Nucleus accumbens (tissue), 56 donors: Measurements from ENCODE around the gene TBC1D16.

Experiments
- DNase-seq, 56 donors: peaks; one replicate each; lab custom pipeline; 2025; lab: John Stamatoyannopoulos, UW

TBC1D16 gene

DNA sequence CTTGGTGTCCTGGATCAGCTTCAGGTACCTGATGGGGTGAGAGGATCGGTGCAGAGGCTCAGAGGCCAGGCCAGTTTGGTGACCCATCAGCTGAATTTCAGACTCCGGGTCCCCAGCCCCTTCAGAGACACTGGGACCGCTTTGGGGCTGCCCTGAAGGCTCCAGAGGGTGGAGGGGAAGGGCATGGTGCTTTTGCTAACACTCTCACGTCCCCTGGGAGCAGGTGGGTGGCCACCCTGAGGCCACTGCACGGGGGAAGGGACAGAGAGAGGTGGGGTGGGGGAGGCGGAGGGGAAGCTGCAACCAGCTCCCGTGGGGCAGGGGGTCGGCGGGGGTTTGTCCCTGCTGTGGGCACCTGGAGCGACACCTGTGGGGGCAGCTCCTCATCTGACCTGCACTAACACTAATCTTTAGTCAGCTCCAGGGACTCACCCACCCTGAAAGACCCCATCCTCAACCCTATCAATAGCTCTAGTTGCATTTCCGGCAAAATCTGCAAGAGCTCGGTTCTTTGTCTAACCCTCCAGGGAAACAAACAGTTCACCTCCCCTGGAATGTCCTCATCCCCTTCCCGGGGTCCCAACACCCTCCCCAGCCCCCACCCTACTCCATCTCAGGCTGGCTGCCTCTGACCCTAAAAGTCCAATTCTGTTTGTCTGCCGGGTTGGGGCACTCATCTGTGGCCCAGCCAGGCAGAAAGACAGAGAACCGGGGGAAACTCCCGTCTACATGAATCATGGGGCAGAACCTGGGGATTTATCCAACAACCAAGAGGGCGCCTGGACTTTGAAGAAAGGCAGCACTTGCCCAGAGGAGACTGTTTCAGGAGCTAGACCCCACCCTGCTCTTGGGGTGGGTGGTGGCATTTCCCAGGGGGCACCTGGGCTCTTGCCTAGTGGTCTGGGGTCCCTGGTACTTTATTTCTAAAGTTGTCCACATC lies 104.5 kb downstream of the TBC1D16 start:
- DNase-seq = no peak

DNA sequence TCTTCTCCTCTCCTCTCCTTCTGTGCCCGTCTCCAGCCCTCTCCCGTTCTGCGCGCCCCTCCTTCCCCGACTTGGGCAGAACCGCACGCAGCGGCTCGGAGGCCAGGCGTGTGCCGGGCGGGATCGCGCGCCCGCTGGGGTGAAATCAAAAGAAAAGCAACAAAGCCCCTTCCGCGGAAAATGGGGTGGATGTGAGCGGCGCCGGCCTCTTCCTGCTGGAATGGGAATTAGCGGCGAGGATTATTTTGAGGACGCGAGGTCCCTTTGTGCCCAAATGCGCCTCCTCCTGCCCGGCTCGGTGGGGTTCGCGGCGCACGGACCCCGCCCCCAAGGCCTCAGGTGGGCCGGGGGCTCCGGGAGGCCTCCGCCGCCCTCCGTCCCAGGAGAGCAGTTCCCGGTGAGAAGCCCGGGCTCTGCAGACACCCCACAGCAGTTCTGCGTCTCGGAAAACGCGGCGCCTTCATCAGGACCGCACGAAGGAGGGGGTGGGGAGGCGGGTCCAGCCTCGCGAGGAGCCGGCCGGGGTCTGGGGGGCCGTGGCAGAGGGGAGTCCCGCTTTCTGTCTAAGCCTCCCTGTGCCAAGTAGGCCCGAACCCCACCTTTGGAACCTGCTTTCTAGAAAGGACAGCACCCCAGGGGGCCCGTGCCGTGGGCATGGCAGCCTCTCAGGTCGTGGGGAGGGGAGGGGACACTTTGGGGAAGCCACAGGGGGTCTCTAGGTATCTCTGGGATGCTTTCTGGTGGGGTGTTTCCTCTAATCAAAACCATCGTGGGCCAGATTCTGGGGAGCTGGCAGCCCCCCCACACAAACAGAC lies 105.4 kb downstream of the TBC1D16 start:
- DNase-seq = peak in 1 of 56 donors; percentile 25

DNA sequence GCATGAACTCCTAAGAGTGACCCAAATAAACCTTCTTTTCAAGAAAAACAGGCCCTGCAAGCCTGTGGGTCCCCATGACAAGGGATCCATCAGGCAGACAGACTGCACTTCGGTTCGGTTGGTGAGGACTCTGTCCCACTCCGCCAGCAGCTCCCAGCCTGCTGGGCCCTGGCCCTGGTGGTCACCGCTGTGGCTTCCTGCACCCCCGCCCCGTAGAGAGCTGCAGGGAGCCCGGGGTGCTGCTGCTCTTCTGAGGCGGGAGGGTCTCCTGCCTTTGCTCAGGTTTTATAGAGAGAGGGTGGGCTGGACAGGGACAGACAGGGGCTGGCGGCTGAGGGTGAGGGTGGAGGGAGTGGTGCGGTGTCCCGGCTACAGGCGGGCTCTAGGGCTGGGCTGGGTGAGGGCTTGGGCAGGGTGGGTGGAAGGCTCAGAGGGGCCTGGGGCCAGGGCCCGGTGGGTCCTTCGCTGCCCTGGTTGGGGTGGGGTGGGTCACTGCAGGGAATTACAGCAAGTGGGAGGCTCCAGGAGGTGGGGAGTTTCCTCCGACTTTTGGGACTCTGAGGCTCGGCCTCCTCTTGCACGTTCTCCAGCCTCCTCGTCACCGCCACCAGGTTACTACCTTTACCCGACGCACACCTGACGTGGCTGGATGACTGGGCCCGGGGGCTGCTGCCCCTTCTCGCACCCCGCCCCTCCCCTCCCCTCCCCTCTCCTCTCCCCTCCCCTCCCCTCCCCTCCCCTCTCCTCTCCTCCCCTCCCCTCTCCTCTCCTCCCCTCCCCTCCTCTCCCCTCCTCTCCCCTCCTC lies 106.2 kb downstream of the TBC1D16 start:
- no peak for DNase-seq

DNA sequence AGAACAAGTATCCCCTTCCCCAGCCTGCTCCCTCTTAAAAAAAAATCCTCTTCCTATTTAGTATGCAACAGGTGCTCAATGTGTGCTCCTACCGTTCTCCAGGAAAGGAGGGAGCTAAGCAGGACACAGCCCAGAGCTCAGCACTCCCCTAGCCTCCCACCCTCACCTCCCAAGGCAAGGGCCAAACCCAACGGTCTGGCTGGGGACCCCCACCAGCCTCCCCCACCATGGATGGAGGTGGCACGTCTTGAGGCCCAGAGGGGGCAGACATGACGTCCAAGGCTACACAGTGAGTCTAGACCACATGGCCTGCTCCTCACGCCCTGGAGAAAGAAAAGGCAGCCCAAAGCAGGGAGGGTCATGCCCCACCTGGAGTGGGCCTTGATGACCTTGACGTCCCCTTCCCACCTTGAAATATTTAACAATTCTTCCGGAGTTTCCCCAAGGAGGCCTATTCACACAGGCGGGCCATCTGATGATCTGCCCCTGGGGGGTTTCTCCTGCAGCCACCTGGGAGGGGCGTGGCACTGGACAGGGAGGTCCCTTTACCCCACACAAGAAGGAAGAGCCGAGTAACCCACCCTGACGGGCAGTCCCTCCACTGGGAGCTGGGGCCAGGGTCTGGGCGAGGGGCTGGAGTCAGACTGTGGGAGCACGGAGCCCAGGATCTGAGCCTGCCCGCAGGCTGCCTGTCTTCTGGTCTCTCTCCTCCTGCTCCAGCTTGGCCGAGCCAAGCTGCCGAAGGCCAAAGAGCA lies 107.0 kb downstream of the TBC1D16 start:
- DNase-seq = no peak

DNA sequence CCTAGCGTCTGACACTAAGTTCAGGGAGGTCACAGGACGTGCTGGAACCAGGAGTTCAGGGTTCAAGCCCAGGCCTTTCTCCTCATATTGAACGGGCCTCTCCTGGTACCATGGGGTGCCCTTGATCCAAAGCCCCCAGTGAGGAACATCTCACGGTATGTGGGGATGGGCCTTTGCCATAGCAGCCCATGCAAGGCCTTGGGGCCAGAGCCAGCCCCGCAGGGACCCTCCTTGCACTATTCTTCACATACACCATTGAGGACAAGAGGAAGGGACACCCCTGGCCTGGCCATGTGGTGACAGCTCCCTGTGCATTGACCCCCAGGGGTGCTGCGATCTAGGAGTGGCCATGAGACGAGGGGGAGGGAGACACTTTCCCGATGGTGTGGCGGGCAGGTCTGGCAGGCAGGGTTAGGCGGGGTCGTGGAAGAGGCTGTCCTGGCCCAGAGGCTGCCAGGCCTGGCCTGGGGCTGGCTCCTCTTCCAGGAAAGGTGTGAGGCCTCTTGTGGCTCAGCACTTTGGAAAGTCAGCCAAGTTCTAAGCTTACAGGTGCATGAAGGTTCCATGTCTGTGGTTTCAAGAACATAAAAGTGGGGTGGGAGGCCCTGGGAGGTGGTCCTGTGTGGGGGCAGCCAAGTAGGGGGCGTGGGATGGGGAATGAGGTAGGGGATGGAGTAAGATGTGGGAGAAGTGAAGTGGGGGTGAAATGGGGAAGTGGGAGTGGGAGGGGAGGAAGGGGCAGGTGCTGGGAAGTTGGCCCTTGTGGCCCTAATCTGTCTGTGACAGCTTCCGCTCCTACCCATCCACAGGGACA lies 107.8 kb downstream of the TBC1D16 start:
- DNase-seq = no peak

DNA sequence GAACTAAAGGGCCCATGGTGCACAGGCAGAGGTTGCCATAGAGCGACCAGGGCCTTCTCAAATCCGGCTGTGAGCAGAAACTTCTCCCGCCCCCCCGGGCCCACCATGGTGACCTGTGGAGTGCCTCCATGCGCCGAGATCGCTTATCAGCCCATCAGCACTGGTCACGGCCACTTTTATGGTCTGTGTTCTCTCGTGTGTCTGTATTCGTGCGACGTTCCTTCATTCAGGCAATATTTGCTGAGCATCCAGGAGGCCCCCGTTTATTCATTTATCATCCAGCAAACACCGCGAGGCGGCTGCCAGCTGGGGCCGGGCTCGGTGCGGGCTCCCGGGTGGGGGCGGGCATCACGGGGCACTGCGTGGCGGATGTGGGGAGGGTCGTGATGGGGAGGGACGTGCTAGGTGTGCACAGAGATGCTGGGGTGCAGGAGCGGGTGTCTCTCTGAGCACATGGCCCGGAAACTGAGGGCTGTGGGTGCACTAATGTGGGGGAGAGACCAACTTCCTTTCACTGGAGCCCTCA lies 108.5 kb downstream of the TBC1D16 start:
- no peak for DNase-seq

DNA sequence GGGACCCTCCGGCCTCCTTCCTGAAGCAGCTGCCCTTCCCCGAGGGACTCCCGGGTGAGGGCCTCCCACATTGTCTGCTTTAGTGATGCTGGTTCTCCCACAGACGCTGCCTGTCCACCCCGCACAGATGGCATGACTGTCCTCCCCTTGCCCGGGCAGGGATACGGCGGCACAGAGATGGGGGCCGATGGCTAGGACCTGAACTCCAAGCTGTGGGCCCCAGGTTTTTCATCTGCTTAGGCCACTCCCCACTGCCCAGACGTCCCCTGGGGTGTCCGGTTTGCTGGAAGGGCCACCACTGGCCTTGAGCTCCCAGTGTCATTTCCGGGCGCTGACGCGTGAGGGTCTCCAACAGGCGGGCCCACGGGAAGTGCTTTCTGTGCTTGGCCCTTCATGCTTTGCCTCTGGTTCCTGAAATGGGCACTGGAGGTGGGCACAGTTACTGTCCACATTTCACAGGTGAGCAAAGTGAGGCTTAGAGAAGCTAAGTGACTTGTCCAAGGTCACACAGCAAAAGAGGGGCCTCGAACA lies 109.0 kb downstream of the TBC1D16 start:
- DNase-seq = no peak

DNA sequence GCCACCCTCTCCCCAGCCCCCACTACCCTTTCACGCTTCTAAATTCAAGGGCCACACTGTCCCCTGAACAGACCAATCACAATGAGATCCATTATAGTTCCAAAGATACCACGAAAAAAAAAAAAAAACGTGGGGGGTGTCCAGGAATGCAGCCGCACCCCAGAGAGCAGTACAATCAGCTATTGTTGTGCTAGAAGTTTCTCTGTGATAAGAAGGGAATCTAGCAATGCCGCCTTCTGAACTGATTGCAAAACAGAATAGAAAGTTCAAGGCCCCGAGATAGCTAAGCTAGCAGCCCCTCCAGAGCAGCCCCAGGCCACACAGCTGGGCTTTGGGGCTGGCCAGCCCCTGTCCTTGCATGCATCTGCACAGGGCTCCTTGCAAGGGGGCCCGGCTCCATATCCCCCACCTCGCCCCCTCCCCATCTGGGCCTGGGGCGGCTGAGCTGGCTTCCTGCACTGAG lies 109.5 kb downstream of the TBC1D16 start:
- DNase-seq = no peak

DNA sequence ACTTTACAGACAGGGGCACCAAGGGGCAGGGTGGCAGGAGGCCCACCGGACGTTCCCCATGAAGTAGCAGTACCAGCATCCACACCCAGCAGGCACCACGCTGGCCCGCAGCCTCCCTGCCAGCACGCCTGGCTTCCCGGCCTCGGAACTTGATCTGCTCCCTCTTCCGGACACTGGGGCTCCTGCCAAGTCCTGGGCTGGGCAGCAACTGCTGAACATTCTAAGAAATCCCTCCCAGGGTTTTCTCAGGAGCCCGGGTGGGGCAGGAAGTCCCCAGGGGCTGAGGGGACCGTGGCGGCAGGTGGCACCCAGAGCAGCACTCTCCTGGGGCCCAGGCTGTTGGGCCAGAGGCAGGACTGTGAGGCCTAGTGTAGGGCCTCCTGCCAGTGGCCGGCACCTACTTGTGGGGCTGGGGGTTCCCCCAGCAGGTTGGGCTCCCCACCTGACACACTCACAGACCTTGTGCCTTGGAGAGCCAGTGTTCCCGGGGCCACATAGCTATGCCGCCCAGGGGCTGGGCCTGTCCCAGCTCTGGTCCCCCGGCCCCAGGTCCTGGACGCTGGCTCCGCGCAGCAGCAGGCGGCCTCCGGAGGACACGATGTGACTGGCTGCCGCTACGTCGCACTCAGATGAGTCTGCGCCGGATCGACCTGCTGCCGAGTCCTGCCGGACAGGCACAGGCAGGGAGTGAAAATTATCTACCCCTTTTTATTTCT lies 110.3 kb downstream of the TBC1D16 start:
- DNase-seq = peak in 48 of 56 donors; percentile 12 to 78 (median 50)

DNA sequence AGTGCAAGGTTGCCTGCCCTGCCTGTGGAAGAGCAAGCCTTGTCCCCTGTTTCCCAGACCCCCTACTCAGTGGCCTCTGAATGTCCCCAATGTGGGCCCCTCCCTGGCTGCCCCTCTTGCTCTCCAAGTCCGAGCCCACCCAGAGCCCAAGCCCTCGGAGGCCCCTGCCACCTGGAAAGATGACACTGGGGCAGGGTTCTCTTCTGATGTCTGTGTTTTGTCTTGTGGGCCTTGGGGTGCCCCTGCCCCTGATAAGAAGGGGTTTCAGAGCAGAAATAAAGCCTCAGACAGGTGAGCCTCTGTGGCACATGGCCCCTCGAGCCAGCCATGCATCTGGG lies 111.1 kb downstream of the TBC1D16 start:
- no peak for DNase-seq

DNA sequence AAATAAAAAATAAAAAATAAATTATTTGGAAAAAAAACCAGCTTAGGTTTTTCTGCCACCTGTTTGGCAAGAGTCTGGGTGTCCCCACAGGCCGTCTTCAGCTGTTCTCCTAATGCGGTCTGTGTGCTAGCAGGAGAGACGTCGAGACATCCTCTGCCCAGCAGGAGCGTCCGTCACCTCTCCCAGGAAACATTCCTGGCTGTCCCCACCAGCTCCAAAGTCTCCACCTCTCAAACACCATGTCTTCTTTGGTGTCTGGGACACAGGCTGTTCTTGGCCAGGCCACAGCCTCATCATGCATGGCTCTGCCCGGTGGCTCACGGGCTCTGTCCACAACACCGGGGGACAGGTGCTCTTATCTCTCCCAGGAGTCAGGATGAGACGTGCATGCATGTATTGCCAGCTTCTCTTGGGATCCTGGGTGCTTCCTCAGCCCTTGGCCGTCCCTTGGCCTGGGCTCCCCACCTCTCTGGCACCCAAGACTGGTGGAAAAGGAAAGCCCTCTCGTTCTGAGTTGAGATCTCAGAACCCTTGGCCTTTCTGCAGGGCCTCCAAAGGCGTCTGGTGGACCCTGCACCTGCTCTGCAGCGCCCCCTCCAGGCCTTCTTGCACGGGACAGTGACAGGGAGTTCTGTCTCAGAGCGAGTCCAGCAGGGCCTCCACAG lies 111.6 kb downstream of the TBC1D16 start:
- peak in 31 of 56 donors; percentile 7 to 78 (median 32) for DNase-seq

DNA sequence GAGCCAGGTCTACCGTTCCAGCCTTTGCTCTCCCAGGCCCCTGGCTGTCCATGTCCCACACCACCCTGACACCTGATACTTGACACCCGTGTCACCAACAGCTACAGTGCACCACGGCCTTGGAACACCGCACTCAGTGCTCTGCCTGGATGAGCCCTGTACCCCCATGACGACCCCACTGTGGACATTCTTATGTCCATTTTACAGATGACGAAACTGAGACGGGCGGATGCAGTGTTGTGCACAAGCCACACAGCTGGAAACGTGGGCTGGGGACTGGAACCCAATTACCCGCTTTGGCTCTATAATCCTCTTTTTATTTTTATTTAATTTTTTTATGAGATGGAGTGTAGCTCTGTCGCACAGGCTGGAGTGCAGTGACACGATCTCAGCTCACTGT lies 112.9 kb downstream of the TBC1D16 start:
- DNase-seq = no peak

DNA sequence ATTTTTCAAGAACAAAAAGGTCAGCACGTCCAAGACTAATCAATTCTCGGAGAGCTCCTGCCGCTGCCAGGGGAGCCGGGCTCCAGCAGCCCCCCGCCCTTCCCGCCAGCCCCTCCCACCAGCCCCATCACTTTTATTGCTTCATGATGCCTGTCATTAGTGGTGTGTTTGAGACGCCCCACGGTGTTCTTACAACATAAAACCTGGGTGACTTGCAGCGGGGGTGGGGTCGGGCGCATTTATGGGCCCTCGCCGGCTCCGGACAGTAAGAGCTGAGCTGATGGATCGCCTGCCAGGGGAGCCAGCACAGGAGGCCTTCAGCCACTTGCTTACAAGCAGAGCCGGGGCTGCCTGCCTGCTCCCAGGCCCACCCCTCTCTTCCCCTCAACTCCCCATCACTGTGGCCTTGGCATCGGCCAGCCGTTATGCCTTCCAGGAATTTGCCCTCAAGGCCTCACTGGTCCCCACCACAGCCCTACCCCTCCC lies 113.5 kb downstream of the TBC1D16 start:
- DNase-seq = no peak

DNA sequence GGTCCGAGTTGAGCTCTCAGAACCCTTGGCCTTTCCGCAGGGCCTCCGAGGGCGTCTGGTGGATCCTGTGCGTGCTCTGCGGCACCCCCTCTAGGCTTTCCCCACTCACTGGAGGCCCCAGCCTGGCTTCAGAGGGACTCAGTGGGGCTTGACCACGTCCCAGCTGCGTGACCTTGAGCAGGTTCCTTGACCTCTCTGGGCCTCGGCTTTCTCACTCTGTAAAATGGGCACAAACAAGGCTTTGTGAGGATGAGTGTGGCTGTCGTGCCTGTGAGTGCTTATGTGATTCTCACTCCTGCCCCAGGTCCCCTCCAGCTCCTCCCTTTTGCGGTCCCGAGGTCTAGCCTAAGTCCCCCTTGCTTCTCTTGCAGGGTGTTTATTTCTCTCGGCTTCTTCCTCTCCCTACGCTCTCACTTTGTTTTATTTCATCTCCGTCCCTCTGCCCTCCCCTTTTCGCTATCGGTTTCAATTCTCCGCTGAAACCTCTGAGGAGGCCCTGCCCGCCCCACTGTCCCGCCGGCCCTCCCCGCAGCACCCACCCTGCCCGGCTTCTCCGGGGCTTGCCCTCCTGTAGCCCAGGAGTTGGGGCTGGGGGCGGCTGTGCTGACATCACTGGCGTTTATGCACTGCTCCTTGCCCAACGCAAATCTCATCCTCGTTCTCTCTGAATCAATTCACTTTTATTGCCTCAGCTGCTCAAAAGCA lies 114.1 kb downstream of the TBC1D16 start:
- no peak for DNase-seq

DNA sequence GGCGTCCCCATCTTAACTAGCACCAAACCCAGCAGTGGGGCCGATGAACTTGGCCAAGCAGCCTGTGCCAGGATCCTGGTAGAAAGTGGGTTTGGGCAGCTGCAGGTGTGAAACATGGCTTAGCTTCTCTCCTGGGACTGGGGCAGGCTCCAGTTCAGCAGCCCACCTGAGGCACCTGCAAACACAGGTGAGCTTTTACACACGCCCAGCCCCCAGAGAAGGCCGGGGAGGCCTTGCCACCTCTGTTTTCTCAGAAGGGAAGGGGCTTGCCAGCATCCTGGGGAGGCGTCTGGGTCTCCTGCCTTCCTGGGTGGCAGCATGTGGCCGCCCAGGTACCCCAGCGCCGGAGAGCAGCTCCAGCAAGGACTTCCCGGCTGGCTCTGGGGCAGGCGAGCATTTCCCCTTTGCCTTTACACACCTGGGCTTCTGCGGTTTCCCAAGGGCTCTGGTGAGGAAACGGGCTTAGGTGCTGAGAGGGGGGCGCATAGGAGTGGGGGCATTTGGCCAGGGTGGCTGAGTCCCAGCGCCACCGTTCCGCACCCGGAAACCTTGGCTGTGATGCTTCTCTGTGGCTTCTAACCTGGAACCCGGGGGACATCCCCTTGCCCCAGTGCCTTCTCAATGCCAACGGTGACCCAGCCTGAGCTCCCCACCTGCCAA lies 114.8 kb downstream of the TBC1D16 start:
- DNase-seq = no peak
